Fibroblast of lung (primary cell): ENCODE data around the gene ZNF581.

Source experiments
- EZH2 ChIP-seq: IDR thresholded peaks from 2 replicates; pipeline ENCODE4 v1.5.1; 2012; ENCODE audit warnings: low read length, control low read depth, mild to moderate bottlenecking; ENCODE audit errors: missing control alignments
- TF ChIP-seq, protein P1 (sequence below), 2 donors: IDR thresholded peaks in 1 of 2; conservative IDR thresholded peaks in 1 of 2; 1 replicate in 1 of 2; 2 replicates in 1 of 2; pipeline ENCODE4 v1.5.1; 2011 to 2012; ENCODE audit warnings: low read length in 2 of 2, control low read depth in 1 of 2, inconsistent platforms in 1 of 2, low read depth in 1 of 2, mild to moderate bottlenecking in 1 of 2

DNA sequence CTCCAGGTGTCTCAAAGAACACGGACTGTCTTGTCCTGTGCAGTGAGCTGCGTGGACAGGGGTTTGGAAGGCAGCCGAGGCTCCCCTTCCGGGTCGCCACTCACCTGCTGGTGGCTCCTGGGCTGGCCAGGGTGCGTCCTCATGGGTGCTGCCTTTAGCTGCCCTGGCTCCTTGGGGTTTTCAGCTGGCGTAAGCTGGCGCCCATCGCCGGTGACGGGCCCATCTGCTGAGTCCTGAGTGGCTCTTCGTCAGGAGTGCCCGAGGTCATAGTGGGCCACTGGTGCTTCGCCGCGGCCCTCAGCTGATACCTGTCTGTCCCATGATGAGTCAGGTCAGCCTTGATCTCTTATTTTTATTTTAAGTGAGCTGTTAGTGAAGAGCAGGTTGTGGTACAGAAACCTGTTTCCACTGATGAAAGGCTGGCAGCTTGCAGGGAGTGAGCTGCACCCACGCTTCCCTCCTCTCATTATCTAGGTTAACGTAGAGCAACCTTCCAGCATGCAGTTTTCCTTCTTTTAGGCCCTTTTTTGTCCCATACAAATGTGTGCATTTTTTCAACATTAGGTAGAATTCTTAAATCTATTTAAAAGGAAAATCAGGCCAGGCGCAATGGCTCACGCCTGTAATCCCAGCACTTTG, 50.0 kb downstream of the ZNF581 start:
- TF ChIP-seq, protein P1, sequence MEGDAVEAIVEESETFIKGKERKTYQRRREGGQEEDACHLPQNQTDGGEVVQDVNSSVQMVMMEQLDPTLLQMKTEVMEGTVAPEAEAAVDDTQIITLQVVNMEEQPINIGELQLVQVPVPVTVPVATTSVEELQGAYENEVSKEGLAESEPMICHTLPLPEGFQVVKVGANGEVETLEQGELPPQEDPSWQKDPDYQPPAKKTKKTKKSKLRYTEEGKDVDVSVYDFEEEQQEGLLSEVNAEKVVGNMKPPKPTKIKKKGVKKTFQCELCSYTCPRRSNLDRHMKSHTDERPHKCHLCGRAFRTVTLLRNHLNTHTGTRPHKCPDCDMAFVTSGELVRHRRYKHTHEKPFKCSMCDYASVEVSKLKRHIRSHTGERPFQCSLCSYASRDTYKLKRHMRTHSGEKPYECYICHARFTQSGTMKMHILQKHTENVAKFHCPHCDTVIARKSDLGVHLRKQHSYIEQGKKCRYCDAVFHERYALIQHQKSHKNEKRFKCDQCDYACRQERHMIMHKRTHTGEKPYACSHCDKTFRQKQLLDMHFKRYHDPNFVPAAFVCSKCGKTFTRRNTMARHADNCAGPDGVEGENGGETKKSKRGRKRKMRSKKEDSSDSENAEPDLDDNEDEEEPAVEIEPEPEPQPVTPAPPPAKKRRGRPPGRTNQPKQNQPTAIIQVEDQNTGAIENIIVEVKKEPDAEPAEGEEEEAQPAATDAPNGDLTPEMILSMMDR (conservative IDR thresholded peaks at IDR 0.05 in 1 of 2, IDR thresholded peaks at IDR 0.05 in 1 of 2; ENCODE audit: low read depth in 1 of 2, low read length in 2 of 2): no peak
- no peak for TF ChIP-seq EZH2
